HL-60 (cell line): Measurements from ENCODE around the gene MRPS7.
A peak's percentile ranks its signal among the peaks of the same experiment; 100 is the strongest.

ENCODE experiments used
- DNase-seq, 2 experiments: peaks; one replicate each; pipeline ENCODE4 v3.0.0-alpha.2; 2010 to 2020; ENCODE audit warnings: low read depth in 1 of 2, low spot score in 1 of 2
- H3K27ac ChIP-seq: fragments of 250-450 bp; sonication (Bioruptor Pico); replicated peaks from 2 replicates; pipeline ENCODE4 v1.5.1; 2020; ENCODE audit warnings: mild to moderate bottlenecking, moderate library complexity
- H3K27me3 ChIP-seq: fragments of 250-450 bp; sonication (Bioruptor Pico); 2 replicates; pipeline ENCODE4 v1.5.1; 2021; ENCODE audit warnings: mild to moderate bottlenecking, moderate library complexity; ENCODE audit not compliant: insufficient read depth, poor library complexity, severe bottlenecking
- H3K4me3 ChIP-seq: replicated peaks from 2 replicates; pipeline ENCODE4 v1.5.1; 2011; ENCODE audit warnings: mild to moderate bottlenecking, control low read depth, low read length; ENCODE audit not compliant: insufficient read depth
- CTCF ChIP-seq: IDR thresholded peaks from one replicate; pipeline ENCODE4 v1.5.1; 2011; ENCODE audit warnings: low read length, control low read depth, inconsistent platforms; ENCODE audit not compliant: insufficient read depth
- GABPA ChIP-seq: IDR thresholded peaks from 2 replicates; pipeline ENCODE4 v1.6.1; 2012; ENCODE audit warnings: low read depth
- POLR2AphosphoS5 ChIP-seq: IDR thresholded peaks from 2 replicates; pipeline ENCODE4 v1.6.1; 2012; ENCODE audit warnings: low read depth
- REST ChIP-seq: IDR thresholded peaks from 2 replicates; pipeline ENCODE4 v1.6.1; 2012; ENCODE audit warnings: low read depth; ENCODE audit not compliant: insufficient replicate concordance
- SPI1 ChIP-seq: IDR thresholded peaks from 2 replicates; pipeline ENCODE4 v1.6.1; 2012; ENCODE audit warnings: low read depth, mild to moderate bottlenecking, borderline replicate concordance

MRPS7 gene

DNA sequence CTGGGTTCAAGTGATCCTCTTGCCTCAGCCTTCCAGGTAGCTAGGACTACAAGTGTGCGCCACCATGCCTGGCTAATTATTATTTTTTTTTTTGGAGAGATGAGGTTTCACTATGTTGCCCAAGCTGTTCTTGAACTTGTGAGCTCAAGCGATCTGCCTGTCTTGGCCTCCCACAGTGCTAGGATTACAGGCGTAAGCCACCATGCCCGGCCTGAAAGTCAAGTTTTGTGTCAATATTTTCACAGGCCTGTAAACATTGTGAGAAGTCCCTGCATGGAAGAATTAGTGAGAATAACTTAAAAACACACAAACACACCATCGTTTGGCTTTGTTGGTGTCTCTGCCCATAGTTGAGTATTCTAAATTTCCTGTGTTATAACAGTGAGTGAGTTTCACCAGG, 34.0 kb upstream of the MRPS7 start:
- no peak for DNase-seq
- Histone ChIP-seq H3K4me3 (no peak overlapping the region), H3K27me3 (no peaks in the 10 kb centered on the region), H3K27ac (peak overlapping the region; percentile 62)
- TF ChIP-seq GABPA = no peak
- TF ChIP-seq REST = no peak
- no peak for TF ChIP-seq POLR2AphosphoS5
- no peak for TF ChIP-seq CTCF
- TF ChIP-seq SPI1 = no peak

GRCh38 chr17:75228305-75228704, 33.4 kb upstream of the MRPS7 start:
- DNase-seq = peak; percentile 58 to 82
- no peaks in the 10 kb centered on the region for H3K27me3 ChIP-seq
- H3K4me3 ChIP-seq = no peak overlapping the region
- peak overlapping the region; percentile 62 for H3K27ac ChIP-seq
- TF ChIP-seq POLR2AphosphoS5 = no peak
- TF ChIP-seq SPI1 = peak; percentile 93
- TF ChIP-seq REST = no peak
- TF ChIP-seq CTCF = no peak
- no peak for TF ChIP-seq GABPA

DNA sequence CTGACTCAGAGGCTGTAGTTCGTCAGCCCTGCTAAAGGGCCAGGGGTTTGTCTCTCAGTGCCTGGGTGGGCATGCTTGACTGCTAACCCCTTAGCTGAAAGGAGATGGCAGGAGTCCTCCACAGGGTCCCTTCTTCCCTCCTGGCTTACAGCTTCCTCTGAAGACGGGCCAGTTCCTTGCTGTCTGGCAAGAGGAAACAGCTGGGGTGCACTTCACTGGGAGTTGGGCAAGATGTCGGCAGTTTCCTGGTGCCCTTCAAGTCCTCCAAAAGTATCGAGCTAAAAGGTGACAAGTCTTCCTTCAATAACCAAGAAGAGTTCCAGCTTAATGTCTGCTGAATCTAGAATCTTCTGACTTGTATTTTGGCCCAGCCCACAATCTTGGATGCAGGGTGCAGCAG, 32.8 kb upstream of the MRPS7 start:
- Histone ChIP-seq H3K27ac (peak overlapping the region; percentile 62), H3K4me3 (no peak overlapping the region), H3K27me3 (no peaks in the 10 kb centered on the region)
- peak; percentile 55 to 87 for DNase-seq
- no peak for TF ChIP-seq REST
- no peak for TF ChIP-seq GABPA
- TF ChIP-seq CTCF = no peak
- TF ChIP-seq SPI1 = peak; percentile 70; the same call in 1 of the 2 replicates
- TF ChIP-seq POLR2AphosphoS5 = peak; percentile 39
